KBM-7 (cell line): ENCODE measurements around the gene ATP6V1A.

ENCODE experiments used
- DNase-seq: peaks from one replicate; pipeline ENCODE4 v3.0.0-alpha.2; 2015
- in situ Hi-C: fragments of 300-500 bp; cut with MboI; formaldehyde crosslinking; loops from 2 replicates; pipeline ENCODE4 v1.14.3; 2020; ENCODE audit warnings: low sequenced_read_pairs, low pct_unique_long_range_greater_than_20kb, mixed read lengths

Gene ATP6V1A

GRCh38 chr3:113746548-113747282 lies at the start of gene ATP6V1A:
ATP6V1A (plus strand) TSS chr3:113747035; CDS start chr3:113778754, 31,719 bp downstream.
- in situ Hi-C loops, result no loop called here
- DNase-seq, result peak; percentile 95

GRCh38 chr3:113697500-113698090 lies 49.2 kb upstream of the ATP6V1A start:
- in situ Hi-C loops, result no loop called here
- DNase-seq, result peak; percentile 32

- DNase-seq, result no peak
- in situ Hi-C loops, result no loop called here
Measured at GRCh38 chr3:113698213-113698742, 48.6 kb upstream of the ATP6V1A start.

GRCh38 chr3:113698956-113699355 lies 47.9 kb upstream of the ATP6V1A start:
- in situ Hi-C loops, result no loop called here
- no peak for DNase-seq

GRCh38 chr3:113707835-113708234 lies 39.0 kb upstream of the ATP6V1A start:
- in situ Hi-C loops, result no loop called here
- DNase-seq, result no peak

- in situ Hi-C loops, result no loop called here
- no peak for DNase-seq
Measured at GRCh38 chr3:113712129-113712528, 34.7 kb upstream of the ATP6V1A start.

- DNase-seq, result no peak
- in situ Hi-C loops, result no loop called here
Measured at GRCh38 chr3:113714702-113715101, 32.1 kb upstream of the ATP6V1A start.

- in situ Hi-C loops, result no loop called here
- DNase-seq, result no peak
Measured at GRCh38 chr3:113717308-113717707, 29.5 kb upstream of the ATP6V1A start.

GRCh38 chr3:113717818-113718217 lies 29.0 kb upstream of the ATP6V1A start:
- in situ Hi-C loops, result no loop called here
- no peak for DNase-seq

- in situ Hi-C loops, result no loop called here
- no peak for DNase-seq
Measured at GRCh38 chr3:113719294-113719693, 27.5 kb upstream of the ATP6V1A start.

GRCh38 chr3:113719758-113720157 lies 27.1 kb upstream of the ATP6V1A start:
- in situ Hi-C loops, result no loop called here

GRCh38 chr3:113721636-113722035 lies 25.2 kb upstream of the ATP6V1A start:
- peak; percentile 67 for DNase-seq
- in situ Hi-C loops, result no loop called here

More at GRCh38 chr3:113719758-113720157, 27.1 kb upstream of the ATP6V1A start:
- DNase-seq, result no peak

- DNase-seq, result no peak
- in situ Hi-C loops, result no loop called here
Measured at GRCh38 chr3:113728661-113729060, 18.2 kb upstream of the ATP6V1A start.

- in situ Hi-C loops, result no loop called here
- no peak for DNase-seq
Measured at GRCh38 chr3:113730550-113730949, 16.3 kb upstream of the ATP6V1A start.

- in situ Hi-C loops, result no loop called here
- no peak for DNase-seq
Measured at GRCh38 chr3:113731694-113732093, 15.1 kb upstream of the ATP6V1A start.

- DNase-seq, result peak; percentile 66
- in situ Hi-C loops, result no loop called here
Measured at GRCh38 chr3:113736548-113737089, 10.2 kb upstream of the ATP6V1A start.

- in situ Hi-C loops, result no loop called here
- no peak for DNase-seq
Measured at GRCh38 chr3:113741086-113741485, 5.7 kb upstream of the ATP6V1A start.

- DNase-seq, result no peak
- in situ Hi-C loops, result no loop called here
Measured at GRCh38 chr3:113741620-113742019, 5.2 kb upstream of the ATP6V1A start.

- DNase-seq, result no peak
- in situ Hi-C loops, result no loop called here
Measured at GRCh38 chr3:113743006-113743630, 3.7 kb upstream of the ATP6V1A start.
